IPS-18c (cell line): ENCODE data around the gene DNM3.

ENCODE experiments used
- H3K4me3 ChIP-seq: 2 replicates; pipeline ENCODE4 v1.7.0; 2013; ENCODE audit warnings: low read depth, mild to moderate bottlenecking, low read length, moderate library complexity; ENCODE audit not compliant: insufficient read depth
- H3K9me3 ChIP-seq: one replicate; pipeline ENCODE4 v1.6.1; 2013; ENCODE audit warnings: mild to moderate bottlenecking, low read length, moderate library complexity; ENCODE audit not compliant: control insufficient read depth, insufficient read depth

DNM3 gene

DNA sequence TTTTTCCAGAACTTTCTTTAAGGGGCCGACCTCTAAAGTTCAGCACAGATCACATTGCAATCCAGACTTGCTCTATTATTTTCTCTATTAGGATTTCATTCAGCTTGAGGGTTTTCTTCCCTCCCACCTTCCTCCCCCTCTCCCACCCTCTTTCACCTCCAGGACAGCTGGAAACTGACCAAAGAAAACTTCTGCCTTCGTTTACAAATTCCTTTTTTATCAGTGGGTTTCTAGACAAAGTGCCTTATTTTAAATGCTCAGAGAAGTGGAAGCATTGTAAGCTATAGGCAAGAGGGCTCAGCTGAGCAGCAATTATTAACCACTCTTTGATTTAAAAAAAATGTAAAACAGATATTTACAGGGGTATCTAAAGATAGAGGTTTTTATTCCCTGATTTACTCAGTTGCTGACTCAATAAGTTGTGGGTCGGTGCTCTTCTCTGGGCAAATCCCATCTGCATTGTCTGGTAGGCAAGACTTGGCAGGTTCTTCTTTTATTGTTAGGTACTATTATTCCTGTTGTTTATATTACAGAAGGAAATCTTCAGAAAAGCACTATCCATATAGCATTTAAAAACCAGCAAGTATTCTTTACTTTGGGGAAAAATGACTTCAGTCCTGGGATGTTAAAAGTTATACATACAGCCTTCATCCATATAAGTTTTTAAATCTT lies 302.2 kb downstream of the DNM3 start:
- H3K4me3 ChIP-seq, result no peak overlapping the region
- no peaks in the 10 kb centered on the region for H3K9me3 ChIP-seq

DNA sequence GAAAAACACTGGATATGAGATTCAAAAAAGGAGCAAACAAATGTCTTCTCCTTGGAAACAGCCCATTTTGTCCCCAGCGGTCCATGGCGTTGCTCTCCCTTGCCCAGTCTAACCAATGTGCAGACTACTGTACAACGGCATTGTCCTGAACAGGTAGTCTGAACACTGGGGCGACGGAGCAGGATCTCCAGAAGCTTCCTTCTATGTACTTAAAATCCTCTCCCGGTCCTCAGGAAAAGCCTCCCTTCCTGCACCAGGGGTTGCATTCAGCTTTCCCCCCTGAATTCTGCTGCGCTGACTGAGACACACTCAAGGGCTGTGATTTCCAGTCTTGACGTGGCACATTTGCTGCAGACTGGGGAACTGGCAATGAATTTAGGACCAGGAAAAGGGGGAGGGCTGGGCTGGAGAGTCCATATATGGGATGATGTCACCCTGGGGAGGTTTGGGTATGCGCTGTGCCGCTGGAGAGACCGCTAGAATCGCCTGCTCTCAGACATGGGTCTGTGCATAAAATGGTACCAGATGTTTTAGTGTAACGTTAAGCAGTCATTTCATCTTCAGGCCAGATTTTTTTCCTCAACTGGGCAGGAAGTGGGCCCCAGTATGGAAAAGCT lies 303.3 kb downstream of the DNM3 start:
- no peaks in the 10 kb centered on the region for H3K9me3 ChIP-seq
- no peak overlapping the region; the same call in 1 of the 2 replicates for H3K4me3 ChIP-seq

DNA sequence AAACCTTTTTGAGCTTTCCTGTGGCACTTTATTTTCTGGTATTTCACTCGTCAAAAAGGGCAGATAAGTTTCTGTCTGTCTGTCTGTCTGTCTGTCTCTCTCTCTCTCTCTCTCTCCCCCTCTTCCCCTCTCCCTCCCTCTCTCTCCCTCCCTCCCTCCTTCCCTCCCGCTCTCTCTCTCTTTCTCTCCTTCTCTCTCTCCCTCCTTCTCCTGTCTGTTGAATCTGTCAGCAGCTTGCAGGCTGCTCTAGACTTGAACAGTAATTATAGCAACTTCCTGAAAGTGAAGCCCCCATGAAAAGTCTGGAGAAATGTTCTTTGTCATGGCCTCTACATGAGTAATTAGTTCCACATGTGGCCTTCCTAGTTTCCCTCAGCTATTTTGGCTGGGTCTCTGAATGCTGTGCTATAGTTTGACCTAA lies 303.9 kb downstream of the DNM3 start:
- Histone ChIP-seq H3K9me3 (no peaks in the 10 kb centered on the region), H3K4me3 (no peak overlapping the region)

DNA sequence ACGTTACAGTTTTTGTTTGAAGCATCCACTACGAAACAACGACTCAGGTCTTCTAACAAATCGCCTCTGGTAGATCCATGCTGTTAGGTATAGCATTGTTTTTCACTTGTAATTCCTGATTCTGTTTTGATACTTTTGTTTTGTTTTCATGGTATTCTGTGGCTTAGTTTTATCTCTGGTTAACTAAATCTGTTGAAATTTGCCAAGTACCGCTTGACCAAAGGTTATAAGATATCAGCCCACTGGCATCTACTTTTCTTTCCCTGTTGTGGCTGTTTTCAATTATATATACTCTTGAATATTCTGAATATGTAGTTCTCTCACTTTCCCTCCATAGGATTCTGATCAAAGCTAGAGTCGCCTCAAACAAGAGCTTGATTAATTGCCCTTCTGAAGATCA lies 304.4 kb downstream of the DNM3 start:
- Histone ChIP-seq H3K9me3 (no peaks in the 10 kb centered on the region), H3K4me3 (no peak overlapping the region)

DNA sequence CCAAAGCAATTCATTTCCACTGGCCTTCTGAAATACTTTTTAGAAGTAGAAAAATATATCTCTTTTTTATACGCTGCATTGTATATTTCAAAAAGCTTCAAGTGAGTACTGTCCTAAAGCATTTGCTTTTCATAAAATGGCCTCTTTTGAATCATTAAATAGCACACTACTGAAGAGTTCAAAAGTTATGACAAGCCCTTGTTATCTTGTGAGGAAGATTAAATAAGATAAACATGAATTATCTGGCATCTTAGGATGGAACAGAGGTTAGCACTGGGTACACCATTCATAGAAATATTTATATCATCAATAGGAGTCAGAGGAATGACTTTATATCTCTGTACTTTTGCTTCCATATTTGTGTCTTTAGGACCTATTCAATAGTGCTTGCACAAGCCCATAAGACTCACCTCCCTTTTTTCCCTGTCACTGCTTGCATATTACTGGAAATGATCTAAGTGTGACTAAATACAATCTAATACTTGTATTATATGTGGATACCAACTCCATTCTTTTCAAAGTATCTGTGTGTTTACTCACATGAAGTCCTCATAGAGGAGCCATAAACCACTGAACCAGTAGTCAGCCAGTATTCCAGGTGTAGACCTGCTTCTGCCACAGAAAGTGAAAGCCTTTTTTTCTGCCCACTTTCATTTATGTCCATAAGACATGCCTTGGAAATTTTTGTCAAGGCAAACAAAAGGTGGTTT lies 305.0 kb downstream of the DNM3 start:
- Histone ChIP-seq H3K4me3 (no peak overlapping the region), H3K9me3 (no peaks in the 10 kb centered on the region)

DNA sequence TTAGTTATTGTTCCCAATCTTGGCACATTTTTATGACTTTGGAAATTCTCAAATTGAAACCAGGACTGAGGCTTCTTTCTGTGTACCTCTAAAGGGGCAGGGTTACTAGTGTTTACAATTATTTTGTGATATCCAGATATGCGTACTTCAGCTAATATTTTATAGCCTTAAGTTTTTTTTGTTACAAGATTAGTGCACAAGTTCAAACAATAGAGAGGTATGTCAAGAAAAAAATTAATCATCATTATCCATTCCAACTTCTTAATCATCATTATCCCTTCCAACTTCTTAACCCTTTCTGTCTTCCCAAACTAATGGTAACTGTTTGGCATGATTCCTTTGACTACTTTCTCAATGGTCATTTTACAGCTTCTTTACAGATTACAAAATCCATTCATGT lies 306.2 kb downstream of the DNM3 start:
- Histone ChIP-seq H3K4me3 (no peak overlapping the region), H3K9me3 (no peaks in the 10 kb centered on the region)

DNA sequence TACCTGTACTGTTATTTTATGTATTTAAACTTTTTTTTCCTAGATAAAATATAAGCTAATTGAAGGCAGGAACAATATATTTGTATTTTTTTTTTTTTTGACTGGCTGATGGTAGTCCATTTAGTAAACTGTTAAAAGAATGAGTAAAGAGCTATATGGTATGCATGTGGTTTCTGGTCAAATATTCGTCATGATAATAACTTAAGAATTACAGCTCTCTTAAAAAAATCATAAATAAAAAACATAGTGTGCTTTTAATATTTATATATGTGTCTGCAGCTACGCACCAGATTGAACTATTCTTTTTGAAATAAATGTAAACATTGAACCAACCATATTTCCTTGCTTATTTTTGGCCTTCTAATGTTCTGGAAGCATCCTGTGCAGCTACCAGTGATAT lies 306.9 kb downstream of the DNM3 start:
- H3K4me3 ChIP-seq, result no peak overlapping the region
- no peaks in the 10 kb centered on the region for H3K9me3 ChIP-seq

DNA sequence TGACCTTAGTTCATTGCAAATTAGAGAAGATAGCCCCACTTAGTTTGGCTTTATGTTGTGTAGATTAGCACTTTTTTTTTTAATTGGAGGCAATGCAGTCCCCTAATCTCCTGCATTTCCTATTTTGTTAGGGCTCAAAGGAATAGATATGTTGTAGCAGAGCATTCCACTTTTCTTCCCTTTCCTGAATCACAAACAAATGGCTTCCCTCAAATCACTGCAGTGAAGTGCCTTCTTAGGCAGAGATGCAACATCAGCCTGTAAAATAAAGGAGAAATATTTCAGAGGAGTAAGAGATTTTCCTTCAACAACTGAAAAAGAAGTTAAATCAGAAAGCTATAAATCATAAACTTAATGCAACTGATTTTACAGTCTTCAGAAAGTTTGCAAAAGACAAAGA lies 307.4 kb downstream of the DNM3 start:
- Histone ChIP-seq H3K9me3 (no peaks in the 10 kb centered on the region), H3K4me3 (no peak overlapping the region)

DNA sequence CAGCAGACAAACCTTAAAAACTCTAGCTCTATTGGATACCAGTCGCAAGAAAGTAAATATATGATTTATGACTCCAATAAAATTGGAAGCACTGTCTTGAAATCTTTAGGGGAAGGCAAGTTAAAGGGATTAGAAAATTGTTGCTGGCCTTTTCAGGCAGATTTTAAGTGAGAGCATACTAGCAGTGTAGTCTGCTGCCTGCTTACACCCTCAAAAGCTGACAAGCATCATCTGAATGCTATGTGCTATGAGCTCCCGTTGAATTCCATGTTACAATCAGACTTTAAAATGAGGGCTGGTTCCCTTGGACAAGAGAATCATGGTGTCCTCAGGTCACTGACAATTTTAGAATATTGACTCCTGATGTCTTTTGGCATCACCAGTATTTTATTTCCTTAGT lies 308.0 kb downstream of the DNM3 start:
- Histone ChIP-seq H3K4me3 (no peak overlapping the region), H3K9me3 (no peaks in the 10 kb centered on the region)

DNA sequence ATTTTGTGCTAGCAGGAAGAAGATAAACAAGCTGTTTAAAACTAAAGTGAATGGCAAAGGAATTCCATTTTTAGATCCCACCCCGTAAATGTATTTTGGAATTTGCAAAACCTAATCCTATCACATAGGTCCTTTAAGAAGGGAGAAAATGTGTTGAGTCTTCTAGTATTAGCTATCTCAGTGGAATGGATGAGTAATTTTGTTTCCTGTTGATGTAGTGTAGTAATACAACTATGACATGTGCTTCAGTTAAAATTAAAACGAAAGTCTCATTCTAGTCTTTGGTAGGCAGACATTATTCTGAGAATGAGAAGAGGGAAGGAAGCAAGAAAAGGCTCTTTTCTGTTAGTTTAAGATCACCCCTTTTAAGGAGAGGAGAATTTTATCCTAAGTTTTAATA lies 313.3 kb downstream of the DNM3 start:
- Histone ChIP-seq H3K9me3 (no peaks in the 10 kb centered on the region), H3K4me3 (no peak overlapping the region)

DNA sequence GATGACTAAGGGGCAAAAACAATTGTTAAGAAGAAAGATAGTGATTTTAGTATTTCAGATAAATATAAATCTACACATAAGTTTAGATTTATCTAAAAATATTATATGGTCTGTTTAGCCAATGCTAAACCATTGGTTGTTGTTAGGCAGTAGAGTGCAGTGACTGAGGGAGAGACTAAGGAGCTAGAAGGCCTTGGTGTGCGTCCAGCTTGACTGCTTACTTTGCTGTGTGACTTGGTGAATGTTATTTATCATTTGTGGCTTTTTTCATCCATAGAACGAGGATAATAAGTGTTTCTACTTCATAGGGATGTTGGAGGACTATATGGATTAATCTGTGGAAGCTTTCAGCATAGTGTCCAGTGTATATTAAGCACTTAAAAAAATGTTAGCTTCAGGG lies 314.5 kb downstream of the DNM3 start:
- Histone ChIP-seq H3K4me3 (no peak overlapping the region), H3K9me3 (no peaks in the 10 kb centered on the region)

DNA sequence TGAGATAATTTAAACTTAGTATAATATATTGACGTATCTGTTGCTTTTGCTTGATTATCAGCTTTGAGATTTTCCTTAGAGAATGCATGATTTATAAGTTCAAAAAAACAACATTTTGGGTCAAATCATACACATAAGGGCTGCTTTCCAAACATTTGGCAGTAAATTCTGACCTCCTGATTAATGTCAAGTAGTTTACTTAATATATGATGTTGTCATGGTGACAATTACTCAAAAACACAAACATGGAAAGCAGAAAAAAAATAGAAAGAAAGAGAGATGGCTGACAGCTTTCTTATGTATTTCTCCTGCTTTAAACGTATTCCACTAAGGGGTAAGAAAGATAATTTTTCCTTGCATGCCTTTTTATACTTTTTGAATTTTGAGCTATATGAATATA lies 320.9 kb downstream of the DNM3 start:
- Histone ChIP-seq H3K9me3 (no peaks in the 10 kb centered on the region), H3K4me3 (no peak overlapping the region)

DNA sequence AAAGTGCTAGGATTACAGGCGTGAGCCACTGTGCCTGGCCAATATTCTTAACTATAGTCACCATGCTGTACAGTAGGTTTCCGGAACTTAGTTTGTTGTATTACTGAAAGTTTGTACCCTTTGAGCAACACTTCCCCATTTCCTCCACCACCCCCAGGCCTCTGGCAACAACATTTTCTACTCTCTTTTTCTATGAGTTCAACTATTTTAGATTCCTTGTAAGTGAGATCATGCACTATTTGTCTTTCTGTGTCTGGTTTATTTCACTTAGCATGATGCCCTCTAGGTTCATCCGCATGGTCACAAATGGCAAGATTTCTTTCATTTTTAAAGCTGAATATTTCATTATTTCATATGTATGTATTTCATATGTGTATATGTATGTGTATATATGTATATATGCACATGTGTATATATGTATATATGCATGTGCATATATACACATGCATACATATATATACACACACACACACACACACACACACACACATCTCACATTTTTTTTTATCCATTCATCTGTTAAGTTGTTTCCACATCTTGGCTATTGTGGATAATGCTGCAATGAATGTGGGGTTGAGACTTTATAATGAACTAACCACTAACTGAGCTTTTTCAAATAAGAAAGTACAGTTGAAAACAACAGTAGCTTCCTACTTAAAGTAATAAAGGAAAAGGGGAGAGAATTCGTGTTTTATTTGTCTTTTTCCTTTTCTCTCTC lies 322.4 kb downstream of the DNM3 start:
- Histone ChIP-seq H3K4me3 (no peak overlapping the region), H3K9me3 (no peaks in the 10 kb centered on the region)

DNA sequence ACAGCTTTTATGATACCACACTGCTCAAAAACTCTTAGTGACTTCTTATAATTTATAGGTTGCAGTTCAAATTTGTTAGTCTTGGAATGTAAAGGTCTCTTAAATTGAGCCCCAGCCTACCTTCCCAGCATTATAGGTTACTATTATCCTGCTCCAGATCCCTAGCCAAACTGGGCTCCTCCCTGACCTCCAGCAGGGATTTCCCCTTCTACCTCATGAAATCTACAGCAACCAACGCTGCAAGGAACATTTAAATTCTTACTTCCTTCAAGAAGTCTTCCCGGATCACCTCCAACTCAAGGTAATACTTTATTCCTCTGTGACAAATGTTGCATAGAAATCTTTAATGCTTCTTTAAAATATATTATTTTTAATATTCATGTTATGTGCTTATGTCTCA lies 324.1 kb downstream of the DNM3 start:
- Histone ChIP-seq H3K4me3 (no peak overlapping the region), H3K9me3 (no peaks in the 10 kb centered on the region)

DNA sequence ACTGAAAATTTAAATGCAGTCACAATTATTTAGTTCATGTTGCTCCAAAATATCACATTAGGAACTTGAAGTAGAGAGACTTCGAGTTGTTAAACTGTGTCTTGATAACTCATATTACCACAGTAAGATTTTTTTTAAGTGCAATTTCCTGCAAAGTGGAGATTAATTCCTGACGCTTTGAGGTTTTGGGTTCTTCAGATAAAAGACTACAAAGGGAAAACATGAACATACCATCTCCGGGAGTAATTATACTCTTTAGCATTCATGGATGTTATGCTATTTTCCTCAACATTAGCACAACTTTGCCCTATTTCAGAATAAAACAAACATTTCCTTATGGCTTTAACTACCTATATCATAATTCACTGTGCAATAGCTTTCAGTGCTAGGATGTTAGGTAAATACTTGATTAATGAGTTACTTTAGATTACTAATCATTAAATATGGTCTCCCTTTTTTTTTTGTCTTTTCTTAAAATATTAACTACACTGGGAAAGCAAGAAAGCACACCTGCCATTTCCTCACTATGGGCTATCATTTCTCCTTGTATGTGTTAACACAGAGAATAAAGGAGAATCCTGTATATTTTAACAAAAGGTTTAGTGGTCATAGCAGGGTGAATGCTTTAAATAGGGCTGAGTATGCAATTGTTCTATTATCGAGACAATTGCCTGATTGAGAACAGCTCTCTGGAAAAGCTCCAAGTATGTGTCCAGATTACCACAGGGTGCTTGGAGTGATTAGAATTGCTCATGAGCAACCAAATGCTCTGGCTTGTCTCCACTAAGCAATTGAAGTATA lies 326.7 kb downstream of the DNM3 start:
- H3K4me3 ChIP-seq, result no peak overlapping the region

DNA sequence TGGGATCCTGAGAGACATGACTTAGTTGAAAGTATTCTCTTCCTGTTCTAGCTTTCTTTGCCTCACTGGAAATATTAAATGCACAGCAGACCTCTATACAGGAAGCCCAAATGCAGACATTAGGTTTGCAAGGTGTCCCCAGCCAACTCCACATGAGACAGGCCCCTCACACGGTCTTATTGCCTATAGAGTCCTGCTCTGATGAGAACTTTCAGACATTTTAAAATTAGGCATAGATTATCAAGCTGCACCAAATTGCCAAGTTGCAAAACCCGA lies 327.2 kb downstream of the DNM3 start:
- Histone ChIP-seq H3K4me3 (no peak overlapping the region), H3K9me3 (no peaks in the 10 kb centered on the region)

More for the DNA sequence above, 326.7 kb downstream of the DNM3 start:
- no peaks in the 10 kb centered on the region for H3K9me3 ChIP-seq

DNA sequence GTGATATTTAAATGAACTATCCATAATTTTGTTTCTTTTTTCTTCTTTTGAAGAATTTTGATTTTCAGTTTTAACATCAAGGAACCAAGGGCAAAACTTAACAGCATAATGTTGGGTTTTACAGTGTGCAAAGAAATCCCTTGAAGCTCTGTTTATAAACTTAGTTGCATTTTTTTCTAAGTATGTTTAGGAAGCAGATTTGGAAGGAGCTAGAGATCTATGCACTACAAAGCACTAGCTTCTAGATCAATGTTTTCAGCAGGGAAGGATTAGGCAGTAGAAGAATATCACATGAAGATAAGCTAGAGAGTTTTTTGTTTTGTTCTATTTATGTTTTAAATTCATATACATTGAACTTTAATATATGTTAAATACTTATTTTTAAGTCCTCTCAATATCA lies 328.5 kb downstream of the DNM3 start:
- Histone ChIP-seq H3K9me3 (no peaks in the 10 kb centered on the region), H3K4me3 (no peak overlapping the region)
